ENCODE measurements around the gene TYRP1.

The TYRP1 gene

GRCh38 chr9:12698986-12699385 is 5.8 kb downstream of the TYRP1 start:
- DNase-seq (ENCODE audit: extremely low spot score) = no peak
- ChIA-PET CTCF (no interaction called here), POLR2A (no interaction called here)
- TF ChIP-seq CTCF (IDR thresholded peaks at IDR 0.05; ENCODE audit: control extremely low read depth, extremely low read depth, low read depth, missing control alignments) = no peak

GRCh38 chr9:12699529-12699928 is 6.3 kb downstream of the TYRP1 start:
- POLR2A ChIA-PET = no interaction called here
- no peak for DNase-seq (ENCODE audit: extremely low spot score)
- TF ChIP-seq CTCF (IDR thresholded peaks at IDR 0.05; ENCODE audit: control extremely low read depth, extremely low read depth, low read depth, missing control alignments) = no peak
- CTCF ChIA-PET = no interaction called here

GRCh38 chr9:12701126-12701525 is 7.9 kb downstream of the TYRP1 start:
- POLR2A ChIA-PET = no interaction called here
- TF ChIP-seq CTCF (IDR thresholded peaks at IDR 0.05; ENCODE audit: control extremely low read depth, extremely low read depth, low read depth, missing control alignments) = no peak
- DNase-seq (ENCODE audit: extremely low spot score) = no peak
- CTCF ChIA-PET = no interaction called here

GRCh38 chr9:12702160-12702758 is 9.1 kb downstream of the TYRP1 start:
- DNase-seq (ENCODE audit: extremely low spot score) = no peak
- TF ChIP-seq CTCF (IDR thresholded peaks at IDR 0.05; ENCODE audit: control extremely low read depth, extremely low read depth, low read depth, missing control alignments) = no peak
- ChIA-PET CTCF (no interaction called here), POLR2A (no interaction called here)

GRCh38 chr9:12703996-12704395 is 10.8 kb downstream of the TYRP1 start:
- ChIA-PET CTCF (no interaction called here), POLR2A (no interaction called here)
- DNase-seq (ENCODE audit: extremely low spot score) = no peak
- no peak for TF ChIP-seq CTCF (IDR thresholded peaks at IDR 0.05; ENCODE audit: control extremely low read depth, extremely low read depth, low read depth, missing control alignments)

GRCh38 chr9:12705738-12706391 is 12.7 kb downstream of the TYRP1 start:
- TF ChIP-seq CTCF (IDR thresholded peaks at IDR 0.05; ENCODE audit: control extremely low read depth, extremely low read depth, low read depth, missing control alignments) = no peak
- CTCF ChIA-PET = no interaction called here
- DNase-seq (ENCODE audit: extremely low spot score) = no peak
- POLR2A ChIA-PET = no interaction called here

Measured in GM10248 (cell line).